GM12864 (cell line): Measurements from ENCODE around the gene CCDC150.

Experiments
- DNase-seq: peaks from one replicate; pipeline ENCODE4 v3.0.0-alpha.2; 2011; ENCODE audit warnings: low read depth
- H3K4me3 ChIP-seq: 2 replicates; pipeline ENCODE4 v1.5.1; 2011; ENCODE audit warnings: mild to moderate bottlenecking, low read depth, low read length, control low read depth
- TF ChIP-seq, protein P1 (sequence below): IDR thresholded peaks from 2 replicates; pipeline ENCODE4 v1.5.1; 2011; ENCODE audit warnings: low read depth, mild to moderate bottlenecking, moderate library complexity, low read length, control low read depth, inconsistent platforms; ENCODE audit errors: missing control alignments

The CCDC150 gene

GRCh38 chr2:196655761-196656160 is 16.2 kb downstream of the CCDC150 start:
- TF ChIP-seq, protein P1, sequence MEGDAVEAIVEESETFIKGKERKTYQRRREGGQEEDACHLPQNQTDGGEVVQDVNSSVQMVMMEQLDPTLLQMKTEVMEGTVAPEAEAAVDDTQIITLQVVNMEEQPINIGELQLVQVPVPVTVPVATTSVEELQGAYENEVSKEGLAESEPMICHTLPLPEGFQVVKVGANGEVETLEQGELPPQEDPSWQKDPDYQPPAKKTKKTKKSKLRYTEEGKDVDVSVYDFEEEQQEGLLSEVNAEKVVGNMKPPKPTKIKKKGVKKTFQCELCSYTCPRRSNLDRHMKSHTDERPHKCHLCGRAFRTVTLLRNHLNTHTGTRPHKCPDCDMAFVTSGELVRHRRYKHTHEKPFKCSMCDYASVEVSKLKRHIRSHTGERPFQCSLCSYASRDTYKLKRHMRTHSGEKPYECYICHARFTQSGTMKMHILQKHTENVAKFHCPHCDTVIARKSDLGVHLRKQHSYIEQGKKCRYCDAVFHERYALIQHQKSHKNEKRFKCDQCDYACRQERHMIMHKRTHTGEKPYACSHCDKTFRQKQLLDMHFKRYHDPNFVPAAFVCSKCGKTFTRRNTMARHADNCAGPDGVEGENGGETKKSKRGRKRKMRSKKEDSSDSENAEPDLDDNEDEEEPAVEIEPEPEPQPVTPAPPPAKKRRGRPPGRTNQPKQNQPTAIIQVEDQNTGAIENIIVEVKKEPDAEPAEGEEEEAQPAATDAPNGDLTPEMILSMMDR = no peak
- no peak overlapping the region for H3K4me3 ChIP-seq
- DNase-seq = no peak

DNA sequence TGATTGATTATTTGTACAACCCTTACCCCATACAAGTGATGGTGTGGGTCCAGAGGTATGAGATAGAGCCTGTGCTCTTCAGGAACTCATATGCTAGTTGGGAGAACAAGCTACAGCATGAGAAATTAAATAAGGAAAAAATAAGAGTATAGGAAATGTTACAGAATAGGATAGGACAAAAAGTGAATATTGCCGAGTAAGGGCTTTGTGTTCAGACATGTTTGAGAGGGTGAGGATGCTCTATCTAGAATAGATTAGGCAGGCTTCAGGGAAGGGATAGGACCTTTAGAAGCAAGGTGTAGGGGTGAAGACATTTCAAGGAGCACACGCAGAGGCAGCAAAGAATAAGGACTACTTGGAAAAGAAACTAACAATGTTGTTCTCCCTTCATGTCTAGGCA is 17.8 kb downstream of the CCDC150 start:
- TF ChIP-seq, protein P1 = no peak
- H3K4me3 ChIP-seq = no peak overlapping the region
- DNase-seq = no peak

DNA sequence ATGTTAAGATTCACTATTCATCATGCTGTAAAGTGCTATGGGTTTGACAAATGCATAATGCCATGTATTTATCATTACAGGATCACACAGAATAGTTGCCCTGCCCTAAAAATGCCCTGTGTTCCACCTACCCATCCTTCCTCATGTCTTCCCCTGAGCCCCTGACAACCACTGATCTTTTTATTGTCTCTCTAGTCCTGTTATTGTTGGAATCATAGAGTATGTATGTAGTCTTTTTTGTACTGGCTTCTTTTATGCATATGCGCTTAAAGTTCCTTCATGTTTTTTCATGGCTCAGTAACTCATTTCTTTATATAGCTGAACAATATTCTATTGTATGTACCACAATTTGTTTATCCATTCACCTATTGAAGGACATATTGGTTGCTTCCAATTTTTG is 20.3 kb downstream of the CCDC150 start:
- TF ChIP-seq, protein P1 = no peak
- DNase-seq = no peak
- H3K4me3 ChIP-seq = no peak overlapping the region

GRCh38 chr2:196660244-196660643 is 20.7 kb downstream of the CCDC150 start:
- no peak for DNase-seq
- TF ChIP-seq, protein P1 = no peak
- no peak overlapping the region for H3K4me3 ChIP-seq

- no peak for DNase-seq
- H3K4me3 ChIP-seq = no peak overlapping the region
- TF ChIP-seq, protein P1 = no peak
These were observed 30.8 kb downstream of the CCDC150 start for GRCh38 chr2:196670342-196670741.

GRCh38 chr2:196675963-196676362 is 36.4 kb downstream of the CCDC150 start:
- TF ChIP-seq, protein P1 = no peak

GRCh38 chr2:196677404-196677803 is 37.9 kb downstream of the CCDC150 start:
- TF ChIP-seq, protein P1 = no peak
- H3K4me3 ChIP-seq = no peak overlapping the region
- no peak for DNase-seq

More at GRCh38 chr2:196675963-196676362, 36.4 kb downstream of the CCDC150 start:
- DNase-seq = no peak
- no peak overlapping the region for H3K4me3 ChIP-seq
